GM18502 (cell line): ENCODE measurements around the gene GPBP1.

ENCODE experiments used
- ATAC-seq: cut with Tn5 transposase; IDR thresholded peaks from one replicate; pipeline ENCODE4 v1.9.1; 2021; ENCODE audit warnings: mild to moderate bottlenecking; ENCODE audit not compliant: unreplicated experiment, poor library complexity

GPBP1 gene

DNA sequence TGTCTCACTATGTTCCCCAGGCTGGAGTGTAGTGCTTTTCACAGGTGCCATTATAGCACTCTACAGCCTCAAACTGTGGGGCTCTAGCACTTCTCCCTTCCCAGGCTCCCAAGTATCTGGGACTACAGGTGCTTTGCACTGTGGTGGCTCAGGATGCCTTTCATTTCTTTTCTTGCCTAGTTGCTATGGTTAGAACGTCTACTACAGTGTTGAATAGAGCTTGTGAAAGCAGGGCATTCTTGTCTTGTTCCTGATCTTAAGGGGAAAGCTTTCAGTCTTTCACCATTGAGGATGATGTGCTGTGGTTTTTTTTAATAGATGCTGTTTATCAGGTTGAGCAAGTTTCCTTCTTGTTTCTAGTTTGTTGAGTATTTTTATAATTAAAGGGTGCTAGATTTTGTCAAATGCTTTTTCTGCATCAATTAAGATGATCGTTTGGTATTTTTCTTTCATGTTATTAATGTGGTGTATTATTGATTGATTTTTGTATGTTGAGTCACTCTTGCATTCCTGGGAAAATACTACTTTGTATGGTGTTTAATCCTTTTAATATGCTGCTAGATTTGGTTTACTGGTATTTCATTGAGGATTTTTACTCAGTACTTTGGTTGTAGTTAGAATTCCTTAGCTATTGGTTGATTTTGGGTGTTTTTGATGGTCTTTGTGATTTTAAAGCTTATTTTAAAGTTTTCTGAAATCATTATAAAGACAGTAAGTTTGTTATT lies 35.6 kb downstream of the GPBP1 start:
- ATAC-seq = no peak

GRCh38 chr5:57210633-57211032 lies 36.8 kb downstream of the GPBP1 start:
- ATAC-seq = no peak

DNA sequence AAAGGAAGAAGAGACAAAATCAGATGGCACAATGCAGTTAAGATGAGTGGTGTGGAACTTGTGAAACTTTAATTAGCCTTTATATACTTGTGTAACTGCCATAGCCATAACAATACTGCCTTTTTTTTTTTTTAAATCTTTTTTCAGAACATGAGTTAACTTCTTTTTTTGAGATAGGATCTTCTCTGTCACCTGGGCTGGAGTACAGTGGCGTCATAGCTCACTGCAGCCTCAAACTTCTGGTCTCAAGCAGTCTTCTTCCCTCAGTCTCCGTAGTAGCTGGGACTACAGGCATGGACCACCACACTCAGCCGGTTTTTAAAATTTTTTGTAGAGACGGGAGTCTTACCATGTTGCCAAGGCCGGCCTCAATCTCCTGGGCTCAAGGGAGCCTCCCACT lies 37.2 kb downstream of the GPBP1 start:
- no peak for ATAC-seq

- ATAC-seq = no peak
Measured at GRCh38 chr5:57215629-57216195, 41.9 kb downstream of the GPBP1 start.

DNA sequence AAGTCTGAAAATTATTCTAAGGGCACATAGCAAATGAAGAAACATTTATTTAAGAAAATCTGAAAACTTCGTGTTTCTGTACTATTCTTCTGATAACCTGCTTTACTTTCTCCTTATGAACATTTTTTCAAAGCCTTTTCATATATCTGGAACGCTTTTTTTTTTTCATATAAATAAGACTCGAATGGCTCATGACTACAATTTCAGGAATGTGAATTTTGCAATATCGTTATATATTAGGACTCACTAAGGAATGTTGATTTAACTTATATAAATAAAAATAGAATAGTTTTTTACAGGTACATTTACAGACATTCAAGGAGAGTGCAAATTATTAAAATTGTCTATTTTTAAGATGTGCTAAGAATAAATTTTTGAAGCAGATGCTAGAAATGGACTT lies 42.9 kb downstream of the GPBP1 start:
- no peak for ATAC-seq

DNA sequence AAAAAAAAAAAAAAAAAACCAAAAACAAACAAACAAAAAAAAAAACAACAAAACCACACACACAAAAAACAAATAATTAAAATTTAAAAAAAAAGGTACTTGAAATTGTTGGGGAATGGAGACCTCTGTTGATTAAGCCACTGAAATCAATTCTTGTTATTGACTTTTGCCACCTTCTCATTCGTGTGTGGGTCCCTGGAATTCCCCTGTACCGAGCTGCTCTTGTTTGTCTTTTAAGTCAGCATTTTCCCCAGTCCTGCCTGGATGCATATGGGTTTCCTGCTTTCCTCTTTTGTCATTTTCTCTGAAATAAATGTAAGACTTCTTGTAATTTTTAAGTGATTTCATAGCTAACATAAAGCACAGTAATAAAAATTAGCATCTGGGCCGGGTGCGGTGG lies 45.5 kb downstream of the GPBP1 start:
- ATAC-seq = peak; percentile 49

DNA sequence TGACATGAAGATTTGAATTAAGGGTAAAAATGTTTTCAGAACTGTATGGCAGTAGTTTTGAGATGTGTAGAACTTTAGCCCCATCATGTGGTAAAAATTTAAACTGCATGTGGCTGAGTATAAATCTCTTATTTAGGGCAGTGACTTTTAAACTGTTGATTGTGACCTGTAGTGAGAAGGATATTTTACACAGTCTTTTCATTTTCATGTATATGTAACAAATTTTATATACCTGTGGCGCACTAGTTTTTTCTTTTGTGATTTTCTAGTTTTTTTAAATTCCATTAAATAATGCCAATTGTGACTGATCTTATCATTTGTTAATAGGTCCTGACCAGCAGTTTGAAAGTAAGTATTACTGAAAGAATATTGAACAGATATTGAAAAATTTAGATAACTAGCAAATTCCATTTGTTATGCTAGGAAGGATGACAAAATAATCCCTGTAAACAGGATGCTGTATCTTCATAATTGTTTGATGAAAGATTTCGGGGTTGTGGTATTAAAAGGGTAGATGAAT lies 47.2 kb downstream of the GPBP1 start:
- ATAC-seq = peak; percentile 49

- ATAC-seq = no peak
Measured at GRCh38 chr5:57225553-57225952, 51.7 kb downstream of the GPBP1 start.

GRCh38 chr5:57229313-57229712 lies 55.5 kb downstream of the GPBP1 start:
- ATAC-seq = no peak

DNA sequence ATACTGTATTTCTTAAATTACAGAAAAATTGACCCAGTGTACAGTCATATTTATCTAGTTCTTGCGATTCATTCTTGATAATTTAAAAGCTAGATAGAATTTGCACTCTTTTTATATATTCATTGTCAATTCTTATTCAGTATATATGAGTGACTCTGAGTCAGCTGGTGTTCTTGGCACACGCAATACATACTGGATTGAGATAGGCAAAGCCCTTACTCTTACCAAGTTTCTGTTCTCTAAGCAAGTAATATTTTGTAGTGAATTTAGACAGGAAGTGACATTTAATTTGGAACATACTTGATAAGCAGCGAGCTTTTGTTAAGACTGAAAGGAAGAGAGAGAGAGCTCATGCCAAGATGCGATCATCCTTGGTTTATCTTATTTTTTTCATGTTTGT lies 57.7 kb downstream of the GPBP1 start:
- ATAC-seq = no peak

- ATAC-seq = no peak
Measured at GRCh38 chr5:57232293-57233033, 58.6 kb downstream of the GPBP1 start.

DNA sequence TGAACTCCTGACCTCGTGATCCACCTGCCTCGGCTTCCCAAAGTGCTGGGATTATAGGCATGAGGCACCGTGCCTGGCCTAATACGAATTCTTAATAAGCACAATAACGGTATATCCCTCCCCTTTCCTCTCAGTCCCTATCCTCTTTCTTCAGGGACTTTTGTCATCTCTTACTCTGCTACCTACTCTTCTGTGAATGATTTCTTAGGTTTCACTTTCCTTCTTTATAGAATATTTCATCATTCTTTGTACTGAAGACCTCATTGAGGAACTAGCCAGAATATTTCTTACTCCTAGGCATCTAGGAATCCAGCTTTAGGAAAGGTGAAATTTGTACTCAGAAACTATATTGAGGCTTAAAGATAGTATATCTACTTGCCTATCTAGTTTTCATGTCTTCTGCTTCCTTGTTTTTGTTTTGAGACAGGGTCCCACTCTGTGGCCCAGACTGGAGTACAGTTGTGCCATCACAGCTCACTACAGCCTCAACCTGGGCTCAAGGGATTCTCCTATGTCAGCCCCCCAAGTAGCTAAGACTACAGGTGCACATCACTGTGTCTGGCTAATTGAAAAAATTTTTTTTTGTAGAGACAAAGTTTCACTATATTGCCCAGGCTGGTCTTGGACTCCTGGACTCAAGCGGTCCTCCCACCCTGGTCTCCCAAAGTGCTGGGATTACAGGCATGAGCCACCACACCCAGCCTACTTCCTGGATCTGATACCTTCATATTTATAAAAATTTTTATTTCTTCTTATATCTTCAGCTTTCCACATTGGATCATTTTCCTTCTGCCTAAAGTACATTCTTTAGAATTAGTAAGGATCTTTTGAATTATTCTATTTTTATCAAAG lies 69.7 kb downstream of the GPBP1 start:
- ATAC-seq = peak; percentile 77

GRCh38 chr5:57244331-57244730 lies 70.5 kb downstream of the GPBP1 start:
- no peak for ATAC-seq

DNA sequence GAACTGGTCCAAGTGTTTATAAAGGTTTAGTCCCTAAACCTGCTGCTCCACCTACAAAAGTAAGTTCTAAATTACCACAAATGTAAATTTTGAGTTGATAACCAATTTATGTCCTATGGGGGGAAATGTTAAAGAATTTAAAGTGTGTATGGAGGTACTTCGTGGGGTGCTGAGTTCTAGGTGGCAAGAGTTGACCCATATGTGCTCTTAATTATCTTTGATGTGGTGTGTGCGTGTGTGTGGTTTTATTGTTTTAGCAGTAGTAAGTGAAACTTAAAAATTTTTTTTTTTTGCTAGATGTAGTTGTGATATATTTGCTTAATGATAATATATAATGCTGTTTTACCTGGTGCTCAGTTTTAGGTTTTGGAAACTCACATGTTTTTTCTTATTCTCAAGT lies 72.6 kb downstream of the GPBP1 start:
- no peak for ATAC-seq

DNA sequence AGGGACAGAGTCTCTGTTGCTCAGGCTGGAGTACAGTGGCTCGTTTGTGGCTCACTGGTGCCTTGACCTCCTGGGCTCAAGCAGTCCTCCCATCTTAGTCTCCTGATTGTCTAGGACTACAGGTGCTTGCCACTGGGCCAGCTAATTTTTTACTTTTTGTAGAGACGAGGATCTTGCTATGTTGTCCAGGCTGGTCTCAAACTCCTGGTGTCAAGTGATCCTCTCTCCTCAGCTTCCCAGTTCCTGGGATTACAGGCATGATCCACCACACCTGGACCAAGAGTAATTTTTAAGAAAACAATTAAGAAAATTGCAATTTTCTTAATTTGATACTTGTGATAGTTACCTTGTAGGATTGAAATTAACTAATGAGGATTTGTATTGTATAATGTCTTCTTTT lies 73.9 kb downstream of the GPBP1 start:
- no peak for ATAC-seq

DNA sequence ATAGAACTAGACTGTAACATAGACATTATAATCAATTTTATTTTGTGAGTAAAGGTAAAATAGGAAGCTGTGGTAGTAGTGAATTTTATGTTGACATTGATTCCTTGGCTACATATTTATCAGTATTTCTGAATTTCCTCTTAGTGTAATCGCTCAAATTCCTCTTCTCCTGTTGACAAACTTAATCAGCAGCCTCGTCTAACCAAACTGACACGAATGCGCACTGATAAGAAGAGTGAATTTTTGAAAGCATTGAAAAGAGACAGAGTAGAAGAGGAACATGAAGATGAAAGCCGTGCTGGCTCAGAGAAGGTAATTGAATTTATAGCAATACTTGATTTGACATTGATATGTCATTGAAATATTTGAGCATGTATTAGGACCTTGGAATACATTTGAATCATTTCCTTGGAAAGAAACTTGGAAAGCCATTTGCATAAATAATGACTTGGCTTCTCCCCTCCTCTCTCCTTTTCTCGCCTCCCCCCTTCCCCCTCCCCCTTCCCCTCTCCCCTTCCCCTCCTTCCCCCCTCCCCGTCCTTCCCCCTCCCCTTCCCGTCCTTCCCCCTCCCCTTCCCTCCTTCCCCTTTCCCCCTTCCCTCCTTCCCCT lies 75.5 kb downstream of the GPBP1 start:
- ATAC-seq = no peak

DNA sequence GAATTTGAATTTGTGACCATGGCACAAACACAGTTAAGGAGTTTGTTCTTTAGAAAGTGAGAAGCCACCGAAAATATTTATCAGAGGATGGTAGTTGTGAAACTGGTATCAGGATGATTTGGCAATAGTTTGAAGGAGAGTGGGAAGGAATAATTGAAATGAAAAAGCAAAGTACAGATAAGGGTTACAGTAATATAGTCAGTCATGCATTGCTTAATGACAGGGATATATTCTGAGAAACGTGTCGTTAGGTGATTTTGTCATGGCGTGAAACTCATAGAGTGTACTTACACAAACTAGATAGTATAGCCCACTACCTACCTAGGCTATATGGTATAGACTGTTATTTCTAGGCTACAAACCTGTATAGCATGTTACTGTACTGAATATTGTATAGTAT lies 84.2 kb downstream of the GPBP1 start:
- ATAC-seq = no peak

DNA sequence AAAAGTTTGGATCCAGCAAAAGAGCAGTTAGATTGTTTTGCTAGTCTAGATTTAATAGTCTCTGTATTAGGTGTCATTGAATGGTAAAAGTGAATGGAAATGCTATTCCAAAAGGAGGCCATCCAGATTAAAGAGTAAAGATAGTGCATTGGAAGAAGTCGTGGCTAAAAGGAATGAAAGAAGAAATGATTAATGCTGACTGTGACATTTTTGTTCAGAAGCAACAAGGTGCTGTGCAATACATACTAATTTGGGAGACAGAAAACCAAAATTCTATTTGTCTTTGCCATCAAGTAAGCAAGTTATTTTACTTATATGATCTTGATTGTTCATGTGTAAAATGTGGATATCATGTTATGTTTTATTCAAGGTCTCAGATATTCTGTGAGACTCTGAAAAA lies 85.1 kb downstream of the GPBP1 start:
- ATAC-seq = no peak

DNA sequence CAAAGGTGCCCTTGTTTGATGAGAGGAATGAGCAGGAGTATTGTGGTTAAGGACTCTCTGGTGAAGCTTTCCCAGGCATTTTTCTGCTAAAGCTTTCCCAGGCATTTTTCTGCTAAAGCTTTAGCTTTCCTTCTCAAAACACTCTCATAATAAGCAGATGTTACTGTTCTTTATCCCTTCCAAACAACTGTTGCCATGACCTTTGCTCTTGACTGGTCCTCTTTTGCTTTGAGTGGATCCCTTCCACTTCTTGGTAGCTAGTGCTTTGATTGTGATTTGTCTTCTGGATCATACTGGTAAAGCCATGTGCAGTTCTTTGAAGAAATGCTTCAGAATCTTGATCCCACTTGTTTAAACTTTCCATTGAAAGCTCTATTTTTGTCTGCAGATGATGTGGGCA lies 85.8 kb downstream of the GPBP1 start:
- ATAC-seq = no peak

DNA sequence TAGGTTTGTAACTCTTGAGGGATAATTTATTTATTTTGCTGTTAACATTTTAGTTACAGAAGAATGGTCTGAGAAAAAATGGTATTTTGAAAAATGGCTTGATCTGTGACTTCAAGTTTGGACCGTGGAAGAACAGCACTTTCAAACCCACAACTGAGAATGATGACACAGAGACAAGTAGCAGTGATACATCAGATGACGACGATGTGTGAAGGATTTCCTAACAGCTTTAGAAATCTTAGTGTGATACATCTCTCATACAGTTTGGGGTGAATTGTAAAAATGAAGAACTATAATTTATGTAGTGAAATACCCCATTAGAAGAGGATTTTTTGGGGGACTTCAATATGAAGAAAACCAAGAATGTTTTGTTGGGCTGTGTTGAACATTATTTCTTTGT lies 88.7 kb downstream of the GPBP1 start:
- no peak for ATAC-seq
